Activated gamma-delta T cell treated with Interleukin-2 at 50 U/mL for 16 hours (primary cell): ENCODE data around the gene CYB5A.
"Not testable (repeated sequence)": the region's sequence is repeated elsewhere in the genome, so short reads cannot be mapped to it uniquely, and the experiment has no call there.

Source experiments
- DNase-seq: peaks from one replicate; pipeline ENCODE4 v3.0.0-alpha.2; 2020

CYB5A gene

GRCh38 chr18:74292982-74293381 is 1.2 kb upstream of the CYB5A start:
- not testable (repeated sequence) for DNase-seq

DNA sequence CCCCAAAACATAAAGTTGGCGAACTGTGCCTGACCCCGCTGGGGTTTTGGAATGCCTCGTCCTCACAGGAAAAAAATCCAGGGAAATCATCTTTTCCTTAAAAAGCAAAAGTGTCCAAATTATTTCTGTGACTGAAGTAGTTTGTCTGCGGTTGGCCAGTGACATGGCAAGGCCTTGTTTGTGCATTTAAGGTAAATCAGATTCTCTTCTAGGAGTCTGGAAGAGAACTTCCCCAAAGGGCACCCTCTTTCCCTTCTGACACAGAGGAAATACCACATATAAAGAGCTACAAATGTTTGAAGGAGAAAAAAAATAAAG is 737 bp upstream of the CYB5A start:
- DNase-seq, result no peak

DNA sequence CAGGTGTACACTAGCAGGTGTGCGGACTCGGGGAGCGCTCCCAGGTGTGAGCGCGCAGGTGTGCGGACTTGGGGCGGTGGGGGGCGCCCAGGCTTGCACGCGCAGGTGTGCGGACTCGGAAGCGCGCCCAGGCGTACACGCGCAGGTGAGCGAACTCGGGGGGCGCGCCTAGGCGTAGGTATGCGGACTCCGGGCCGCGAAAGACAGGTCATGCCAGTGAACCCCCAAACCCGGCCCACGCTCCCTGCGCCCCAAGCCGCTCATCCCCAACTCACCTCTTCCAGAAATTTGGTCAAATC is 342 bp downstream of the CYB5A start:
- no peak for DNase-seq

GRCh38 chr18:74290794-74291471 is 830 bp downstream of the CYB5A start:
- peak; percentile 9 for DNase-seq

GRCh38 chr18:74290021-74290420 is 1.7 kb downstream of the CYB5A start:
- DNase-seq, result no peak

DNA sequence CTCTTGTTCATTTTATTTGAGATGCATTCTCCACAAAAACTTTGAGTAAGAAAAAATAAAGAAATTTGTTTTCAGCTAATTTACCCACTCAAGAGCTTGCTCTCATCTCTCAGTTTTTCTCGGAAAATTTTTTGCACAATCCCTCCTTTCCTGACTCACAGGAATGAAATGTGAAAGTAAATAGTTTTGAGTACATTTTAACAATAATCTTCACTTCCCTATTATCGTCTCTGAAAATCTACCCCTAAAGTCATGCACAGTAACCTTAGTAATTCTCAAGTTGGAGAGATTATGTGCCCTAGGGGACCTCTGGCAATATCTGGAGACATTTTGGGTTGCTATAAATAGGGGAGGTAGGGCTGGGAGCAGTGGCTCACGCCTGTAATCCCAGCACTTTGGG is 2.6 kb downstream of the CYB5A start:
- no peak for DNase-seq

- no peak for DNase-seq
Measured at GRCh38 chr18:74288730-74289129, 3.0 kb downstream of the CYB5A start.

DNA sequence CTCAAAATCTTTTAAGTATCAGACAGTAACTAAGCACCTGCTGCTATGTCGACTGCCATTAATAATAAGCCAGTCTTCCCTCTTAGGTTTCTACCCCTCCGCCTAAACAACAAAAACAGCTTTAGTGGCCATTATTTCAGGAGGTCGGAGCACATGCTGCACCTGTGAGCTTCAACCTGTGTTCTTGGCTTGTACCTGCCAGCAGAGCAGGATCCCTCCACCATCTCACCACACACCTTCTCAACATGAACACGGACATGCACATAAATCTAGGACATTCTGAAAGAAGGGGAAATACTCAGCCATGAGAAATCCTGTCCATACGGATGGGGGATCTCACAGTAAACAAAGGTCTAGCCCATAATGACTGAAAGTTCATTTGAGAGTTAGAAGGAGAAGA is 3.7 kb downstream of the CYB5A start:
- no peak for DNase-seq

- DNase-seq, result no peak
Measured at GRCh38 chr18:74286856-74287255, 4.9 kb downstream of the CYB5A start.

DNA sequence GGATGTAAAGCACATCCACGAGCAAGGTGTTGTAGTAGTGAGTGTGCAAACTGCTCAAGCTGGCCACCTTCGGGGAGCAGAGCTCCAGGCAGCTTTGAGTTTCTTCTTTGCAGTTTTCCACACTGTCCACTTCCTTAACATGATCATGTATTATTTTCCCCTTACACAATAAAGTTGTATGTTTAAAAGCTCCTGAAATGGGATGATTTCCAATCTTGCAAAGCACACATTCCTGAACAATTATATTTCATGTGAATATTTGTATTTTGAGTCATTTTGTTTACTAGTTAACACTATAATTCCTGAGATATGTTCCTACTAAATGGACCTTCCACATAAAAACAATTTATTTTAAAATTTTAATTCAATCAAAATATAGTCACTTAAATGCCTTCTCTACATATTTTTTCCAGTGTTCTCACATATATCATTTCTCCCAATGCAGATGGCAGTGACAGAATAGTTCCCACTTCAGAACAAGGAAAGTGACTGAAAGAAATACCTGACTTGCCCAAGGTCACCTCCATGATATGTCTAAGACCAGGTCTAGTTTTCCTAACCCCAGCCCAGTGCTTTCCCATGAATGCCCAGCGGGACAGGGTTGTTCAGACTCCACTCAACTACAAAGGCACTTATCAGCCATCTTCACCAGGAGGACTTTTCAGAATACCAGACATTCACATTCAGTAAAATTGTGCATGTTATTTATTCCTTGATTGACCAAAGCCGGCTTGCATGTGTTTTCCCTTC is 5.5 kb downstream of the CYB5A start:
- no peak for DNase-seq

GRCh38 chr18:74285583-74285982 is 6.2 kb downstream of the CYB5A start:
- DNase-seq, result not testable (repeated sequence)

GRCh38 chr18:74284980-74285355 is 6.8 kb downstream of the CYB5A start:
- DNase-seq, result no peak

DNA sequence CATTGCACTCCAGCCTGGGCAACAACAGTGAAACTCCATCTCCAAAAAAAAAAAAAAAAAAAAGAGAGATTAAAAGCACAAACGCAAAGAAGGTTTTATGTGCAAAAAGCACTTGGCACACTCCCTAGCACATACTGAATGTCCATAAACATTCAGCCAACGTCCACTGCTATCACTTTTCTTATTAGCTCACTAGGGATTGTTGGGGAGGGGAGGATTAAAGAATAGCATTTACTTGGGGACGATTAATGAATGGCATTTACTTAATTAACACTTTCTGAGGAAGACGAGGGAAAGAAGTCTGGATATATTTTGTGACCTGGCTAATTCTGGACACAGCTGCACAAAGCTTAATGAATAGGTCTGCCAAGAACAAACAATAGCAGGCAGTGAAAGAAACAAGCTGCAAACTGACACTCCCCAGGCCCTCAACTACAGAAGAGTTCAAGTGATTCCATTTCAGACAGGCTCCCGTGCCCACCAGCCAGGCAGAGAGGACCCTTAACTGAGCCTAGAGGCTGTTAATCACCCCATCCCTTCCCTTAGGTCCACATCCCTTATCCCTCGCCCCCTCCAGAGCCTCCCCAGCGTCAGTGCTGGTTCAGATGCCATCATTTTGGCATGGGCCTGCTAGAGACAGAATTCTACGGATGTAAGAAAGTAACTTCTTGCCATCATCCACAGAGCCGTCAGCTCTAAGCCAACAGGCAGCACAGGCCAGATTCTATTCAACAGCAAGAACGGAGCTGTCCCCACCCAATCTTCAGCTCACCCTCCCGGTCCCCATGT is 7.4 kb downstream of the CYB5A start:
- no peak for DNase-seq

- DNase-seq, result no peak
Measured at GRCh38 chr18:74283646-74284045, 8.1 kb downstream of the CYB5A start.

DNA sequence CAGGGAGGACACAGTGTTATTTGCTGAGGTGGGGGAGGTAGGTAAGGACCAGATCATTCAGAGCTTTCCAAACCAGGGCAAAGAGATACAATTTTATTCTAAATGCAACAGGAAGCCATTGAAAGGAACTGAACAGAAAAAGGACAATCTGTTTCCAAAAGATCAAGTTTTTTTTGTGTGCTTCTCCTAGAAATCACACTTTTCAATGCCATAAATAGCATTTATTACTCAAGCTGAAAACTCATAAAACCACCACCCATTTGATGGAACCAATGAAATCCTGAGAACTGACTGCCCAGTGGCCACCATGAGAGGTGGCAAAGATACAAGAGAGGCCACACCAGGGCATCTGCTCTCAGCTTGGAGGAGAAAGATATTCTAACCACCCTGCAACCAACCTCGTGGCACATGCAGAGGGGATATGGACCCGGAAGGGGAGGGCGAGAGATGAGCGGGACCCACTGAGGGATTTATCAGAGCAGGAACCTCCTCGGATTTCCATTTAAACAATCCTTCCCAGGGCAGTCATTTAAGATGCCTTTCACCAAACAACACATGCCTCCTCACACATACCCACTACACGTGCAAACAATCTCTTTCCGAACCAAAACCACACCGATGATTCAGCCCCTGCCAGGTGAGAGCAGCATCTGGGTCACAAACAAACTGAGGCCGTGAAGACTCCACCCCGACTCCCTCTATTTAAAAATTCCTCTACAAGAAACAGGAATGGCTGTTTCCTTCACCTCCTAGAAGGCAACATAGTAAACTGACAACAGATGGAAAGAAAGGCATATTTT is 8.8 kb downstream of the CYB5A start:
- DNase-seq, result peak; percentile 18

- DNase-seq, result no peak
Measured at GRCh38 chr18:74281980-74282754, 9.6 kb downstream of the CYB5A start.

- no peak for DNase-seq
Measured at GRCh38 chr18:74281011-74281979, 10.5 kb downstream of the CYB5A start.

DNA sequence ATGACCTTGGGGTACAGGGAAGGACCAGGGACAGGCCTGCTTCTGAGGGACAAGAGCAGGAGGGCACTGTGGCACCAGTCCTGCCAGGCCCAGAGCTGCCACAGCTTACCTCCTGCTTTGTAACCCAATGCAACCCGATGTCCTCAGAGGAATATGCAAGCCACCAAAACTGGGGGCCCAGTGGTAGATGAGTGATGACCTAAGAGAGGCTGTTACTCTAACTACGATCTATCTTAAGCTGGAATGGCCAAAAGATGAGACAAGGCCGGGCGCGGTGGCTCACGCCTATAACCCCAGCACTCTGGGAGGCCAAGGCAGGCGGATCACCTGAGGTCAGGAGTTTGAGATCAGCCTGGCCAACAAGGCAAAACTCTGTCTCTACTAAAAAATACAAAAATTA is 12.8 kb downstream of the CYB5A start:
- DNase-seq, result no peak

- no peak for DNase-seq
Measured at GRCh38 chr18:74278058-74278457, 13.7 kb downstream of the CYB5A start.

DNA sequence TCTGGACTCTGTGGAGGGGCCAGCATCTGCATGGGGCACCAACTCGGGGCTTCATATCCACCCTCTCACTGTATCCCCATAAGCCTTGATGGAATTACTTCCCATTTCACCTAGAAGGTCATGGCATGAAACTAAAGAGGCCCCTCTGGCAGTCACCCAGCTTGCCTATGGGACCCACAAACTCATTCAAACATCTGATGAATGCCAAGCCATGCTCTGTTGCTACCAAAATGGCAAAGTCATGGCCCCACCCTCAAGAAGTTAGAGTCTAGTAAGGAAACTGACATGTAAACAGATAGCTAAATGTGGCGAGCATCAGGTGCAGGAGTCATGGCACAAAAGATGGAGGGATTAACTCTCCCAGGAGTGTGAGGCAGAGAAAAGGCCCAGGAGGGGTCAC is 14.5 kb downstream of the CYB5A start:
- no peak for DNase-seq

- DNase-seq, result no peak
Measured at GRCh38 chr18:74276609-74277008, 15.2 kb downstream of the CYB5A start.
